A673 (cell line): Measurements from ENCODE around the gene SLC5A5. TPM values are rescaled to one million over a fixed set of nuclear protein-coding genes. Genes with fewer than 3 reads are reported as not detected.

Experiments
- BruUV-seq: library from RNA; stranded (reverse); fragments of 400-500 nt; replicated peaks from 2 replicates; lab custom pipeline; 2021; lab: Mats Ljungman, UMichigan
- CTCF ChIA-PET: fragments of 300-600 bp; sonication (Branson Sonifier 250); formaldehyde crosslinking; loops from one replicate; lab custom pipeline; 2022; ENCODE audit warnings: antibody characterized with exemption; lab: Charles Lee
- POLR2A ChIA-PET: fragments of 300-600 bp; sonication (Branson Sonifier 250); formaldehyde crosslinking; loops from one replicate; lab custom pipeline; 2022; ENCODE audit warnings: antibody characterized with exemption; ENCODE audit not compliant: low non-redundant PET; lab: Charles Lee
- DNase-seq: peaks from one replicate; pipeline ENCODE4 v3.0.0-alpha.2; 2015; ENCODE audit warnings: low spot score
- H3K27ac ChIP-seq: fragments of 200-600 bp; sonication (generic); 2 replicates; pipeline ENCODE4 v1.5.1; 2016; ENCODE audit warnings: mixed run types, low read depth, mild to moderate bottlenecking, mixed read lengths, antibody characterized with exemption, low read length; ENCODE audit not compliant: poor library complexity, severe bottlenecking
- H3K27me3 ChIP-seq: fragments of 200-600 bp; sonication (generic); replicated peaks from 2 replicates; pipeline ENCODE4 v1.6.1; 2017; ENCODE audit warnings: mixed run types, low read depth, mild to moderate bottlenecking, mixed read lengths, antibody characterized with exemption, low read length; ENCODE audit not compliant: insufficient read depth, poor library complexity
- H3K36me3 ChIP-seq: fragments of 200-600 bp; sonication (generic); 2 replicates; pipeline ENCODE4 v1.6.1; 2016; ENCODE audit warnings: mixed run types, mild to moderate bottlenecking, mixed read lengths, antibody characterized with exemption, low read length; ENCODE audit not compliant: insufficient read depth, poor library complexity, severe bottlenecking
- H3K4me1 ChIP-seq: fragments of 200-600 bp; sonication (generic); 2 replicates; pipeline ENCODE4 v1.6.1; 2017; ENCODE audit warnings: mixed run types, mild to moderate bottlenecking, mixed read lengths, antibody characterized with exemption, low read length; ENCODE audit not compliant: insufficient read depth, poor library complexity, severe bottlenecking
- H3K4me3 ChIP-seq: fragments of 200-600 bp; sonication (generic); 2 replicates; pipeline ENCODE4 v1.5.1; 2016; ENCODE audit warnings: low read depth, mixed run types, mild to moderate bottlenecking, mixed read lengths, low read length; ENCODE audit not compliant: poor library complexity, severe bottlenecking
- H3K9me3 ChIP-seq: fragments of 200-600 bp; sonication (generic); 2 replicates; pipeline ENCODE4 v1.6.1; 2016; ENCODE audit warnings: mixed run types, low read depth, mild to moderate bottlenecking, mixed read lengths, antibody characterized with exemption, low read length; ENCODE audit not compliant: poor library complexity, severe bottlenecking
- CTCF ChIP-seq: fragments of 300-800, 200-600 bp; sonication (generic); conservative IDR thresholded peaks from 2 replicates; pipeline ENCODE4 v1.5.1; 2017; ENCODE audit warnings: low read depth, mild to moderate bottlenecking, antibody characterized with exemption, low read length, moderate library complexity, mixed read lengths
- EZH2 ChIP-seq: fragments of 200-600 bp; sonication (generic); IDR thresholded peaks from 2 replicates; pipeline ENCODE4 v1.6.1; 2017; ENCODE audit warnings: borderline replicate concordance, low read depth, mild to moderate bottlenecking, mixed read lengths, antibody characterized with exemption, low read length; ENCODE audit not compliant: poor library complexity, severe bottlenecking
- intact Hi-C: fragments of 100-400 bp; cut with micrococcal nuclease; formaldehyde crosslinking; loops from one replicate; pipeline ENCODE4 v1.10.0; 2022; ENCODE audit not compliant: unreplicated experiment
- total RNA-seq: library from RNA; stranded (reverse); gene quantifications from 2 replicates; pipeline ENCODE4 v1.2.3, GENCODE V29; 2021

SLC5A5 gene
- total RNA-seq, 1 experiment from 2014 or later: not detected

GRCh38 chr19:17832443-17833208 is 39.1 kb upstream of the SLC5A5 start:
- Histone ChIP-seq H3K4me1 (no peaks in the 10 kb centered on the region), H3K4me3 (no peak overlapping the region), H3K27me3 (no peaks in the 10 kb centered on the region), H3K27ac (no peak overlapping the region), H3K36me3 (no peaks in the 10 kb centered on the region), H3K9me3 (no peaks in the 10 kb centered on the region)
- POLR2A ChIA-PET: no interaction called here
- CTCF ChIA-PET: no interaction called here
- no TSS peak for BruUV-seq
- TF ChIP-seq EZH2 (no peak), CTCF (no peak)
- DNase-seq: no peak
- intact Hi-C loops: no loop called here

- Histone ChIP-seq H3K27ac (no peak overlapping the region), H3K9me3 (no peaks in the 10 kb centered on the region), H3K36me3 (no peaks in the 10 kb centered on the region), H3K4me3 (no peak overlapping the region), H3K4me1 (no peaks in the 10 kb centered on the region), H3K27me3 (no peaks in the 10 kb centered on the region)
- no peak for DNase-seq
- no TSS peak for BruUV-seq
- TF ChIP-seq EZH2: no peak
- no peak for TF ChIP-seq CTCF
- POLR2A ChIA-PET: interaction anchor here (0.7 kb wide), 1 partner anchor 1654 kb away, joined by 3 read pairs; no protein-coding TSS in a partner anchor
- intact Hi-C loops: no loop called here
- CTCF ChIA-PET: no interaction called here
These were observed 37.2 kb upstream of the SLC5A5 start for GRCh38 chr19:17834350-17835181.

GRCh38 chr19:17835182-17836006 is 36.4 kb upstream of the SLC5A5 start:
- Histone ChIP-seq H3K36me3 (no peaks in the 10 kb centered on the region), H3K9me3 (no peaks in the 10 kb centered on the region), H3K4me3 (no peak overlapping the region), H3K27ac (no peak overlapping the region), H3K27me3 (no peaks in the 10 kb centered on the region), H3K4me1 (no peaks in the 10 kb centered on the region)
- CTCF ChIA-PET: no interaction called here
- intact Hi-C loops: no loop called here
- BruUV-seq: no TSS peak
- DNase-seq: no peak
- POLR2A ChIA-PET: no interaction called here
- TF ChIP-seq EZH2 (no peak), CTCF (no peak)
